GM18519 (cell line): Measurements from ENCODE around the gene KLF11.

Source experiments
- ATAC-seq: cut with Tn5 transposase; IDR thresholded peaks from one replicate; pipeline ENCODE4 v1.9.1; 2021; ENCODE audit warnings: mild to moderate bottlenecking, moderate library complexity; ENCODE audit not compliant: unreplicated experiment, low FRiP score

KLF11 gene

DNA sequence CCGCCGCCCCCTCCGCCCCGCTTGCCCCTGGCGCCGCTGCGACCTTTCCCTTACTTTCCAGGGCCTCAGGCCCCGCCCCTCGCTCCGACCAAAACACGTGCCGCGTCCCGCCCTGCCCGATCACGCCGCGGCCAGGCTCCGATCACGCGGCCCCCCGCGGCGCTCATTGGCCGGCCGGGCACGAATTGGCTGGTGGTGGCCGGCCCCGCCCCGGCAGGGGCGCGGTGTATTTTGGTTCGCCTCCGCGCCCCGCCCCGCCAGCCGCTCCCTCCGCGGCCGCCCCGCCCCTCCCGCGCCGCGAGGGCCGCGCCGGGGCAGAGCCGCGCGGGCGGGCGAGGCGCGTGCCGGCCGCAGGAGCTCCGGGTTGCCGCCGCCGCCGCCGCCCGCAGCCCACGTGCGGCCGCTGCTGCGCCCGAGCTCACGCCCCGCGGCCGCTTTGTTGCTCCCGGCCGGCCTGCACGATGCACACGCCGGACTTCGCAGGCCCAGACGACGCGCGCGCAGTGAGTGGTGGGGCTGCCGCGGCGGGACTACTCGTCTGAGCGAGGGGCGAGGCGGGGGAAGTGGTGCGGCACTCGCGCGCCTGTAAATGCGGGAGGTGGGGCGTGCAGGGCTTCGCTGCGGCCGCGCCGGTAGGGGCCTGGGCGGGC lies at the start of gene KLF11:
Gene KLF11, plus strand, starts transcription at position 295 of the 650 bp plus-strand sequence. Its CDS starts 167 bp downstream, at position 462.
- peak; percentile 60 for ATAC-seq

- ATAC-seq: no peak
Observed at GRCh38 chr2:9994462-9994861, 48.9 kb upstream of the KLF11 start.

GRCh38 chr2:9995059-9995458 lies 48.3 kb upstream of the KLF11 start:
- ATAC-seq: no peak

GRCh38 chr2:9996321-9996720 lies 47.0 kb upstream of the KLF11 start:
- ATAC-seq: no peak

DNA sequence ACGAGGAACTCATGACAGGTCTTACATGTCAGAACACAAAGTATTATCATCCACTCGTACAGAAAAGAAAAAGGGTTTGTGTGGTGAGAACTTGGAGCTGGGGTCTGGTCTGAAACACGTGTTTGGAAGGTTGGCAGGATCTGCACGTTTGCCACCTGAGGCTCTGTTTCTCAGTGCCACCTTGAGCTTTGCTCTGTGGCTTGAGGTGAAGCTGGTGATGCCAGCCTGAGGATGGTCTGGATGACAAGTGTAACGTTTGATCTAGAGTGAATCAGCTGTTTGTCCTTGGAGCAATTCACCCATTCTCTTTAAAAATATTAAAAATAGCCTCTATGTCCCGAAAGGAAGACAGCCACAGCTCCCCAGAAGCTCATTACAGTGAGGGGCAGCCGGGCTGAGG lies 45.4 kb upstream of the KLF11 start:
- ATAC-seq: no peak

DNA sequence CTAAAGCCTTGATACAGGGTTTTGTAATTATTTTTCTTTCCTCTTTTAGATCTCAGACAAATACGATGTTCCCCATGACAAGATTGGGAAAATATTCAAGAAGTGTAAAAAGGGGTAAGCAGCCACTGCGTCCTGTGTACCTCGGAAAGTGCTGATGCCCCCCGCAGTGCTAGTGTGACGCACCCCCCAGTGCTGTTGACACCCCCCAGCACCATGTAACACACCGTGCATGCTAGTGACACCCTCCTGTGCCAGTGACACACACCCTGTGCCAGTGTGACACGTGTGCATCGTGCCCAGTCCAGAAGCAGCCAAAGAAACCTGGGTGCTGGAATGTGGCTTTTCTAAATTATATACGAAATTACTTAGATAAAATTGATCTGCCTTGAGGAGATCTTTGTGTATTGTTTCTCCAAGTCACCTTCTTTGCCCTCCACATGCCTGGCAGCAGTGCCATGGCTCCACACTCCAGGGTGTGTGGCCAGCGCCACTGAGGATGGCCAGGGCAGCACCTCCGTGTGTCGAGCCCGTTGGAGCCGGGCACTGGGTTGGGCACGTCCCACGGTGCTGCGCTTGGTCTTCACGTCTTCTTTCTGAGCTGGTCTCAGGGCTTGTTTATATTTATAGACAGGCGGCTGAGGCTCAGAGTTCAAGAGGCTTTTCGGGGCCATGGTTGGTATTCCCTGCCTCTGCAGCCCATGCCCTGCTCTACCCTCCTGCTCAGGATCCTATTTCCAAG lies 44.3 kb upstream of the KLF11 start:
- no peak for ATAC-seq

DNA sequence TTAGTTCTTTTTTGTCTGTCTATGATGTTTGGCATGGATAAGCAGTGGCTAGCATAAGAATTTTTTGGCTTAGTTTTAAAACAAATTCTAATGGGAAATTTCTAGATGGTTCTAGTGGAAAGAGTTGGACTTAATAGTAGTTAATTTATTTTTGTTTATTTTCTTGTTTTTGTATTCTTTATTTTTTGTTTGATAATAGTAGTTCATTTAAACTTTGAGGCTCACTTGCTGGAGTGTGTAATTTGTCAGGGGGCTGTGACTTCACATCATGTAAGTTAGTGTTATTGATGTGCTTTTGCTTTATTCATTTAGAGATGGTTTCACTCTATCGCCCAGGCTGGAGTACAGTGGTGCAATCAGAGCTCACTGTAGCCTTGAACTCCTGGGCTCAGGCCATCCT lies 43.7 kb upstream of the KLF11 start:
- ATAC-seq: no peak

DNA sequence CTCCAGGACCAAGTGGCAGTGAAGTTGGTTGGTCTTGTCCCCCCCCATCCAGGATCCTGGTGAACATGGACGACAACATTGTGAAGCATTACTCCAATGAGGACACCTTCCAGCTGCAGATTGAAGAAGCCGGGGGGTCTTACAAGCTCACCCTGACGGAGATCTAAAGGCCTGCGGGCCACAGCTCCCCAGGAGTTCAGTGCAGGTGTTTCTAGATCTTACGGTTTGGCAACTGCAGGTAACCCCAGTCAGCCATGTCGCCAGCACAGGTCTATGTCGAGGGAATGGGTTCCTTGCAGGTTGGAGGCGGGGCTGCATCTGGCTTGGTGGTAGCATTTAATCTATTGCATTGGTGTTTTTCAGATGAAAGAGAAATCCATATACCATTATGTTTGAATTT lies 42.8 kb upstream of the KLF11 start:
- no peak for ATAC-seq

DNA sequence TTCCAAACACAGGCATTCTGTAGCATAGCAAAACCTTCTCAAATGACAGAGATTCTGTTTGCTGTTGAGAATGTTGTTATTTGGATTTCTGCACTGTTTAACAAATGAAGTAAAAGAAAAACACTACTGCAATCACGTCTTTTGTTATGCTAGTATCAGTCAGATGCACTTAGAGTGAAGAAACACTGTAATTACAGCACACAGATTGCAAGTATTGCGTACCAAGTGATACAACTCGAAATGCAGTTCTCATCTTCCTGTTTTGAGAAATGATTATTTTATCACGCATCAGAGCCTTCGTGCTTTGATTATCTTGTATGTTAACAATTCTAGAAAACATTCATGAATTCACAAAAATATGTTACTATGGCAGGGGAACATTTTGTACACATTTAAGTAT lies 41.8 kb upstream of the KLF11 start:
- ATAC-seq: no peak

- no peak for ATAC-seq
Observed at GRCh38 chr2:10002109-10002508, 41.2 kb upstream of the KLF11 start.

DNA sequence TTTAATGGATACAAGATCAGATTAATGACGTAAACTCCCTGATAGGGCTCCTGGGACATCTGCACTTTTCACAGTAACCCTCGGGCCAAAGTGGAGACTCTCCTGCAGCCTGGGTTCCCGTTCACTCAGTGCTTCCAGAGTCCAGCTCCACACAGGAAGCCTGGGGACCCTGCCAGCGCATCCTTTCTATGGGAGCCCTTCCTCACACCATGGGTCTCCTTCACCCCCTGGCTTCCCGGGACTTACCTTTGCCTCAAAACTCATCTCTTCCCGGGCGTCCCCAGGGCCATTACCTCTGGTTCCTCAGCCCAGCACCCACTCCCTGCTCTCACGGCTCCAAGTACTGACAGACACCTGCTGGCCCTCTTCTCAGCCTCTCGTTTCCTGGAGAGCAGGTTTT lies 40.7 kb upstream of the KLF11 start:
- no peak for ATAC-seq

- no peak for ATAC-seq
Observed at GRCh38 chr2:10003206-10004125, 39.9 kb upstream of the KLF11 start.

DNA sequence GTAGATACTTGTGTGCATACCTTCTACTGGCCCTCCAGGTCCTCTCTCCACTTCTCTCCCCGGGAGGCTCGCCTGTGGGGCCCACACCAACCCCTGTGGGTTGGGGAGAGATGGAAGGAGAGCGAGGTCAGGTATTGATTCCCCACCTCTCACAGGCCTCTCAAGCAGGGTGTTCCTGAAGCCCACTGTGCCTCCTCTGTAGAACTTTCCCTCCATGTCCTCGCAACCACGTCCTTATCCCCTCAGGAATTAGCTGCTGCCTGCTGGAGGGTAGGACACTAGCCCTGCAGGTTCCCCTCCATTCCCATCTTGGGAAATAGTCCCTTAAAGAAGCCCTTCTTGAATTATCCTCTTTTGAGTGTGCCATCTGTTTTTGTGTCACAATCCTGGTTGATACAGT lies 38.9 kb upstream of the KLF11 start:
- ATAC-seq: no peak

DNA sequence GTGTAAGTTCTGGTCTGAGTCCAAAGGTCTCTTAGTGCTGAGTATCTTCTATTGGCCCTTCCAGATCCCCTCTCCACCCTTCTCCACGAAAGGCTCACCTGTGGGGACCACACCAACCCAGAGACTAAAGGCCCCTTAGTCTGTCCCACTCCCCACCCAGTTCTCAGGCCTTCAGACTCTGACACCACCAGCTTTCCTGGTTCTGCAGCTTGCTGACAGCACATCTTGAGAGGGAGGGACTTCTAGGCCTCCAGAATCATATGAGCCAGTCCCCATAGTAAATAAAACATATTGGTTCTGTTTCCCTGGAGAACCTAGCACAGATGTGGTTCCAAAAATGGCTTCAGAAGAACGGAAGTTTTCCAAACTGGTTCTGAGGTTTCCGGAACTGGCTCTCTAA lies 38.5 kb upstream of the KLF11 start:
- no peak for ATAC-seq

DNA sequence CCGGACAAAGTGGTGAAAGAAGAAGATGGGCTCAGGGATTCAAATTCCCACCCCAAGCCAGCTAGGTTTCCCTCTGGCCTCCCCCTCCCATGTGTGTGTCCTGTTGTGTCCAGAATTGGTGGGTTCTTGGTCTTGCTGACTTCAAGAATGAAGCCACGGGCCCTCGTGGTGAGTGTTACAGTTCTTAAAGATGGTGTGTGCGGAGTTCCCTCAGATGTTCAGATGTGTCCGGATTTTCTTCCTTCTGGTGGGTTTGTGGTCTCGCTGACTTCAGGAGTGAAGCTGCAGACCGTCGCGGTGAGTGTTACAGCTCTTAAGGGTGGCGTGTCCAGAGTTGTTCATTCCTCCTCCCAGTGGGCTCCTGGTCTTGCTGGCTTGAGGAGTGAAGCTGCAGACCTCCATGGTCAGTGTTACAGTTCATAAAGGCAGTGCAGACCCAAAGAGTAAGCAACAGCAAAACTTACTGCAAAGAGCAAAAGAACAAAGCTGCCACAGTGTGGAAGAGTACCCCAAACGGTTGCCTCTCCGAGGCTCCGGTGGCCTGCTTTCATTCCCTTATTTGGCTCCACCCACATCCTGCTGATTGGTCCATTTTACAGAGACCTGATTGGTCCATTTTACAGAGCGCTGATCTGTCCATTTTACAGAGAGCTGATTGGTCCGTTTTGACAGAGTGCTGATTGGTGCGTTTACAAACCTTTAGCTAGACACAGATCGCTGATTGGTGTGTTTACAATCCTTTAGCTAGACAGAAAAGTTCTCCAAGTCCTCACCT lies 37.7 kb upstream of the KLF11 start:
- no peak for ATAC-seq

- ATAC-seq: no peak
Observed at GRCh38 chr2:10006236-10007161, 36.9 kb upstream of the KLF11 start.

- ATAC-seq: no peak
Observed at GRCh38 chr2:10007435-10007834, 35.9 kb upstream of the KLF11 start.

DNA sequence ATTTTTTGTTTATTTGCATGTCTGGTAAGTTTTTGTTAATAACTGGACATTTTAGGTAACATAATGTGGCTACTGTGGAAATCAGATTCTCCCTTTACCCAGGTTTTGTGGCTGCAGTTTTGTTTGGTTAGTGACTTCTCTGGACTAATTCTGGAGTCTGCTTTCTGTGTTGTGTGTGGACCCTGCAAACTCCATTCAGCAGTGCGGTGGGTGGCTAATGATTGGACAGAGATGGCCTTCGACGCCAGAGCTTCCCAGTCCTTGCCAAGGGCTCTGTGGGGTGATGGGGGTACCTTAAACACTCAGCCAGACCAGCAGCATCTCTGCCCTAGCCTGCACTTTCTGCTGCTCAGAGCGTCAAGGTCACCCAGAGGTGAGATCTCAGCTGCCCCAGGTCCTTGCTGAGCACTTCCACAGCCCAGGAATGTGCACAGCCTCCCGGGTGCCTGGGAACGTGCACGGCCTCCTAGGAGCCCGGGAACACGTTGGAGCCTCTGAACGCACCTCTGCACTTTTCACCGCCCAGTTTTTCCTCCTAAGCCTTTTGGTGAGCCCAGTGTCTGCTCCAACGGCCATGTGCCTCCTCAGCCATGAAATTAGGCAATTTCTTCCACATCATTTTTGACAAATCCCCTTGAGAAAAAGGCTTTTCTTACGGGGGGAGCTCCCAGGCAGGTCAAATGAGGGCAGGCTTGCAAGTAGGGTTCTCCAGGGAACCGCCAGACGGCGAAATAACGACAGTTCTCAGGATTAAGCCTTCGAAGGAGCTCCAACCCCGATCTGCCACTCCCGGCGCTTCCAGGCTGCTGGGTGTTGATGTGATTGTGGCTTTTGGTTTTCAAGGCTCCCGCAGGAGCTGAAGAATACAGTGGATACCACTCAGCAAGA lies 35.2 kb upstream of the KLF11 start:
- ATAC-seq: no peak

DNA sequence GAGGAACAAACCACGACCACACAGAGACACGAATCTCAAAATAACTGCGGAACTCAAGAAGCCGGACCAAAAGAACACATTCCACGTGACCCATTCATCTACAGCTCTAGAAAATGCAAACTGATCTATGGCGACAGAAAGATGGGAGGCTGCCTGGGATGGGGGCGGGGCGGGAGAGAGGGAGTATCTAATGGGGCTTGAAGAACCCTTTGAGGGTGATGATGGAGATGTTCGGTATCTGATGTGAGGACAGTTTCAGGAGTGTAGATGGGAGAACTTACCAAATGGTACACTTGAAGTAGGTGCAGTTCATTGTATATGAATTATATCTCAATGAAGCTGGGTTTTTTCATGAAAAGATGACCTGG lies 34.6 kb upstream of the KLF11 start:
- ATAC-seq: no peak
